Measurements from ENCODE around the gene CPEB1. TPM values are rescaled to one million over a fixed set of nuclear protein-coding genes. Genes with fewer than 3 reads are reported as not detected.
A peak's percentile ranks its signal among the peaks of the same experiment; 100 is the strongest.

CPEB1 gene
- total and polyA plus RNA-seq, 2 of the 13 experiments (the other 11 are each of a cell fraction or from before 2014, with no cell fraction given), result 0.03 to 0.07 TPM

- TF ChIP-seq ZBTB26 (CRISPR knock-in tag; IDR thresholded peaks at IDR 0.05; ENCODE audit: borderline replicate concordance) (peak; percentile 54; the same call in 1 of the 2 replicates), POLR2AphosphoS5 (IDR thresholded peaks at IDR 0.05; ENCODE audit: low read depth, low read length) (peak; percentile 98), ZXDC (CRISPR knock-in tag; IDR thresholded peaks at IDR 0.05) (peak; percentile 58), TEF (CRISPR knock-in tag; IDR thresholded peaks at IDR 0.05) (peak; percentile 53; the same call in 1 of the 2 replicates), GPBP1L1 (CRISPR knock-in tag; IDR thresholded peaks at IDR 0.05) (no peak), ZNF451 (CRISPR knock-in tag; IDR thresholded peaks at IDR 0.05) (0 out of 2 replicates have a peak, but pooled peaks have one; percentile 73), MLX (CRISPR knock-in tag; IDR thresholded peaks at IDR 0.05) (no peak; the same call in 1 of the 2 replicates), PPARG (CRISPR knock-in tag; conservative IDR thresholded peaks at IDR 0.05) (0 out of 2 replicates have a peak, but pooled peaks have one; percentile 1), REST (IDR thresholded peaks at IDR 0.05; ENCODE audit: borderline replicate concordance in 1 of 2, low read depth in 1 of 2, low read length in 2 of 2) (peak in 1 of 2 experiments; percentile 81; a peak in 1 of 4 replicates), PRDM15 (CRISPR knock-in tag; IDR thresholded peaks at IDR 0.05) (peak; percentile 56), HOXD1 (CRISPR knock-in tag; IDR thresholded peaks at IDR 0.05) (peak; percentile 77), ZNF598 (CRISPR knock-in tag; IDR thresholded peaks at IDR 0.05; ENCODE audit: borderline replicate concordance) (no peak; the same call in 1 of the 2 replicates)
Measured at GRCh38 chr15:82540055-82540983, 106.8 kb downstream of the CPEB1 start, which contains the start of gene RPS17 (continued).

Data from HepG2 (cell line).